Activated gamma-delta T cell (primary cell): ENCODE measurements around the gene SMPX.

ENCODE experiments used
- DNase-seq: peaks from one replicate; lab custom pipeline; 2025; lab: John Stamatoyannopoulos, UW

The SMPX gene

GRCh38 chrX:21711848-21712197 is 46.1 kb downstream of the SMPX start:
- no peak for DNase-seq

- no peak for DNase-seq
Observed at GRCh38 chrX:21711129-21711847, 46.6 kb downstream of the SMPX start.

- DNase-seq = no peak
Observed at GRCh38 chrX:21708116-21708515, 49.8 kb downstream of the SMPX start.

GRCh38 chrX:21705225-21705624 is 52.7 kb downstream of the SMPX start:
- no peak for DNase-seq

- DNase-seq = no peak
Observed at GRCh38 chrX:21702725-21703124, 55.2 kb downstream of the SMPX start.

GRCh38 chrX:21700967-21701366 is 56.9 kb downstream of the SMPX start:
- no peak for DNase-seq

- no peak for DNase-seq
Observed at GRCh38 chrX:21700275-21700674, 57.6 kb downstream of the SMPX start.

GRCh38 chrX:21699136-21699535 is 58.8 kb downstream of the SMPX start:
- no peak for DNase-seq

GRCh38 chrX:21698272-21698671 is 59.6 kb downstream of the SMPX start:
- DNase-seq = no peak

- no peak for DNase-seq
Observed at GRCh38 chrX:21691512-21692018, 66.4 kb downstream of the SMPX start.

GRCh38 chrX:21683941-21684340 is 74.0 kb downstream of the SMPX start:
- no peak for DNase-seq

GRCh38 chrX:21678048-21678612 is 79.8 kb downstream of the SMPX start:
- DNase-seq = no peak

GRCh38 chrX:21675931-21676330 is 82.0 kb downstream of the SMPX start:
- no peak for DNase-seq

- DNase-seq = no peak
Observed at GRCh38 chrX:21674430-21675186, 83.3 kb downstream of the SMPX start.

GRCh38 chrX:21666679-21667078 is 91.2 kb downstream of the SMPX start:
- no peak for DNase-seq

- no peak for DNase-seq
Observed at GRCh38 chrX:21666252-21666651, 91.7 kb downstream of the SMPX start.

GRCh38 chrX:21662761-21663160 is 95.2 kb downstream of the SMPX start:
- DNase-seq = no peak

GRCh38 chrX:21661316-21661715 is 96.6 kb downstream of the SMPX start:
- DNase-seq = no peak

GRCh38 chrX:21660156-21660555 is 97.8 kb downstream of the SMPX start:
- DNase-seq = no peak

GRCh38 chrX:21659320-21659719 is 98.6 kb downstream of the SMPX start:
- no peak for DNase-seq

GRCh38 chrX:21658746-21659145 is 99.2 kb downstream of the SMPX start:
- no peak for DNase-seq

GRCh38 chrX:21658152-21658737 is 99.7 kb downstream of the SMPX start, which contains the start of gene KLHL34:
Gene KLHL34, minus strand, starts transcription at chrX:21658330. Its CDS starts 542 bp downstream, at chrX:21657788.
- no peak for DNase-seq
